Right lung (tissue), 5 donors: ENCODE measurements around the gene AGTR1. TPM values are rescaled to one million over a fixed set of nuclear protein-coding genes. Genes with fewer than 3 reads are reported as not detected.
A peak's percentile ranks its signal among the peaks of the same experiment; 100 is the strongest.
"Not testable (repeated sequence)": the region's sequence is repeated elsewhere in the genome, so short reads cannot be mapped to it uniquely, and the experiment has no call there.

ENCODE experiments used
- DNase-seq, 2 donors: peaks; one replicate each; pipeline ENCODE4 v3.0.0-alpha.2; 2013
- polyA plus RNA-seq, 5 donors: library from polyadenylated mRNA; unstranded; fragments of 120-200 nt; gene quantifications; one replicate each; pipeline versions ENCODE4 v1.2.1 to v1.2.3, GENCODE V29; 2013; ENCODE audit warnings: inconsistent platforms in 1 of 5, low replicate concordance in 1 of 5; ENCODE audit not compliant: insufficient read length in 5 of 5, insufficient read depth in 1 of 5

The AGTR1 gene
- polyA plus RNA-seq, 5 donors: 22.0 to 30.7 (median 24.1) TPM

DNA sequence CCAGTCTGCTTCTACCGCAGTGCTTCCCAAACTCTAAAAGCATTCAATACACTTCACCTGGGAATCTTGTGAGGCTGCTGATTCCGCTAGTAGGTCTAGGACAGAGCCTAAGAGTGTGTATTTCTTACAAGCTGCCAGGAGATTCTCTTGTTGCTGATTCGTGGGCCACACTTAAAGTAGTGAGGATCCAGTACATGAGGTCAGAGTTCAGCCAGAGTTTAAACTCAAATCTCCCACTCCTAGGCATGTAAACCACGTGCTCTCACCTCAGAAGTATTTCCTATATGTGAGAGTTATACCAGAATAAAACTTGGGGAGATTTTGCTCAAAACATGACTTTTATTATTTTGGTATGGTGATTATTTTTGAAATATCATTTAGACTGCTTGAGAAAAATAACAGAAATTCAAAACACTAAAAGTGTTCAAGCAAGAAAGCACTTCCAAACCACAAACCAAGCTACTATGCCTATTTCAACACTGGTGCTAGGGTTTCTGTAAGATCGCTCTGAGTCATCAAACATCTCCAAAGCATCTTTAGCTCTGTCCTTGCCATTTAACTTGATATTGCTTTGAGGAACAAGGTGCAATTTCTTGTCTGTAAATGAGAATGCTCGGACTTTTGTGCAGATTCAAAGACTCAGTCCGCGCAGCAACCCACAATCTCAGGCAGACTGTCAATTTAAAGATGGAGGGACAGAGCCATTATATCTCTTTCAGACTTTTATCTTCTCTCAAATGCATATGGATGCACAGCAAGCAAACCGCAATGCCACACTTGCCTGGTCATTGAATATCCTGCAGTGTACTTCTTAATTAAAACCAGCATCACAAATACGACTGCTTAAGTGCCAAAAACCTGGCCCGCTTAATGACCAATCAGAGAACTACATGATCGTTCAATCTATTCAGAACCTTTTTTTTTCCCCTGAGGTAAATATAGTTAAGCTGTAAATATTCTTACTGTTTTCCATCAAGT, 59.8 kb downstream of the AGTR1 start:
- DNase-seq: no peak

DNA sequence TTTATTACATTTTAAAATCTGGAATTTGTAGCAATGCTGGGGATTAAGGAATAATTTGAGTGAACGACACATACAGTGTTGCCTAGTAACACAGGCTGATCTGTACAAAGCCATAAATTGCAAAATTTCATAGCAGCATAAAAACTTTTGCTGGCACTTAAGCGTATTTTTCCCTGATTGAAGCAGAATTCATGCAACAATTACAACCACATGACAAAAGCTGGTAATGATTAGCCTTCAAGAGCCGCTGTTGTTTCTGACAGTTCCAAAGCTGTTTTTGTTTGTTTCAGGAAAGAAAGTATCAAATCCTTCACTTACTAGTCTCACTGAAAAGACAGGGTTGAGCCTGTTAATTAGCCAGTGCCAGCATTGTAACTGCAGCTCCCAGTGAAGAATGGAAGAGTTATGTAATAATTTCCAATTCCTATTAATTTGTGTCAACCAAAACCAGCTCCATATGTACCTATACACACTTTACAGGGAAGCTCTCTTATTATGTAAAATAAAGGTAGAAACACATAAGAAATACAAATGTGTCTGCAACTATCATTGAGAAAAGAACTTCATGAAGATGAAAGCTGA, 60.7 kb downstream of the AGTR1 start:
- DNase-seq: peak; percentile 60 to 66

DNA sequence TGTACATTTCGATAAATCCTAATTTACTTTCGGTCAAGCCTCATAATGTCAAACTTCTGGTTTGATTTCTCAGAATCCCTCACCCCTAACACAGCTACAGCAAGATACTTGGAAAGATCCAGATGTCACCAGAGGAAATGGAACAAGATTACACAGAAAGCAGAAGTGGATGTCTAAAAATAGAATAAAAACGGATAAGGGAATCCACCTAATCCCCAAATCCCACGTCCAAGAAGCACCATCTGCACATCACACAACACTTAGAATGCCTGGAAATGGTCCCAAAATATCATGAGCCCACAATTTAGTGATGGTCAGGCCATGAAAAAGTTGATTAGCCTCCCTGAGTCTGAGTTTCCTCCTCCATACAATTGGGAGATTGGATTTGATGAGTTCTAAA, 61.7 kb downstream of the AGTR1 start:
- DNase-seq: no peak

DNA sequence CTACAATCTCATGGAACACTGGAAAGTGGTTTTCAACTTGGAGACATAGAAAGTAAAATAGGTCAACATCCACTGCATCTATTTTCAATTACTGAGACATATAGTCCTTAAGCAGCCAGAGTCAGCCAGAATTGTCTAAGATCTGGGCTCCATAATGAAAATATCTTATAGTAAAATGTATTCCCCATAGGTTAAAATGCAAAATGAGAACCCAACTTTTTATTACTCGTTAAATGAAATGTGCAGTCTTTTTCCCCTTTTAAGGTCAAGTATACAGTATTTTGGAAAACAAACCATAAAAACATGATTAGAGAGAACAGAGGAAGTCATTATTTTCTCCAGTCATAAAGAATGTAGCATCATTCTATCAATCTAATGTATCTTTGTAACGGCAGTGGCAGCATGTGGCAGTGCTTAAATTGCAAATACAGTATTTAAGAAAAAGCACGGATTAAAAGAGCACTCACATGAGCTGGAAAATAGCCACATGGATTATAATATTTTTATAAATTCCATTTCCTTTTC, 65.5 kb downstream of the AGTR1 start:
- DNase-seq: no peak

- DNase-seq: peak; percentile 77 to 83
Observed at GRCh38 chr3:148763986-148764935, 66.6 kb downstream of the AGTR1 start.

GRCh38 chr3:148772361-148772760, 74.7 kb downstream of the AGTR1 start:
- DNase-seq: no peak

DNA sequence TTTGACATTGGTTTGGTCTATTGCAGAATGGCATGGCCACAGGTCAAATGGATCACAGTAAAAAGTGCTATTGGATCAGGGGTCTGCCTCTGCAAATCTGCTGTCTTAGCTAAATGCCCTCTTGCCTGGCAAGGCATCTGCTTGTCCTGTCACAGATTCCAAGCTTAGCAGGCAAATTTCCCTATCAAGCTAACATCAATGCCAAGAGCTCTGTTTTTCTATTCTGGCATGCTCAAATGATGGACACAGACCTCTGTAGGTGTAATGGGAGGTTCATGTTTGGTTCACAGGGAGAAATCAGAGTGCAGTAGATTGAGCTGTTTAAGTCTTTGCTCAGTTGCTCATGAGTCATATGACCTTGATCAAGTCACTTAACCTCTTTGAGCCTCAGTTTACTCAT, 75.1 kb downstream of the AGTR1 start:
- no peak for DNase-seq

- no peak for DNase-seq
Observed at GRCh38 chr3:148773805-148774204, 76.1 kb downstream of the AGTR1 start.

DNA sequence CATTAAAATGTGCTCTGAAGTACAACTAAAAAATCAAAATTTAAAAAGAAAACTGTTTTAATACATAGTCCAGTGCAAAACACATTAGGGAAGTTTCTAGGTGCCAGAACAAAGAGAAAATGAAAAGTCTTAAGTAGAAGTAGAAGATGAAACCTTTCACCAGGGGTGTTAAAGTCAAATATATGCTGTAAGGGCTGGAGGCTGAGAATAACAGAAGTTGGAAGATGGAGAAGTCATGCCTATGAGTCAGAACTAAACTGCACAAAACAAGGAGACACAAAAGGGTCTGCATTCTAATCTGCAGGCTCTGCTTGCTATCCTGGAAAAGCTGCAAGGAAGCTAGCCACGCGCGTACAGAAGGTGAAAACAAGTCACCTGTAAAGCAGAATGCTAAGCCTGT, 81.2 kb downstream of the AGTR1 start:
- no peak for DNase-seq

DNA sequence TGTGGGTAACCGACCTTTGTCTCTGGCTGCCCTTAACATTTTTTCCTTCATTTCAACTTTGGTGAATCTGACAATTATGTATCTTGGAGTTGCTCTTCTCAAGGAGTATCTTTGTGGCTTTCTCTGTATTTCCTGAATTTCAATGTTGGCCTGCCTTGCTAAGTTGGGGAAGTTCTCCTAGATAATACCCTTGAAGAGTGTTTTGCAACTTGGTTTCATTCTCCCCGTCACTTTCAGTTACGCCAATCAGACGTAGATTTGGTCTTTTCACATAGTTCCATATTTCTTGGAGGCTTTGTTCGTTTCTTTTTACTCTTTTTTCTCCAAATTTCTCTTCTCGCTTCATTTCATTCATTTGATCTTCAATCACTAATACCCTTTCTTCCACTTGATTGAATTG, 87.3 kb downstream of the AGTR1 start:
- not testable (repeated sequence) for DNase-seq

GRCh38 chr3:148786159-148786558, 88.5 kb downstream of the AGTR1 start:
- not testable (repeated sequence) for DNase-seq

- no peak for DNase-seq
Observed at GRCh38 chr3:148789146-148789545, 91.4 kb downstream of the AGTR1 start.

DNA sequence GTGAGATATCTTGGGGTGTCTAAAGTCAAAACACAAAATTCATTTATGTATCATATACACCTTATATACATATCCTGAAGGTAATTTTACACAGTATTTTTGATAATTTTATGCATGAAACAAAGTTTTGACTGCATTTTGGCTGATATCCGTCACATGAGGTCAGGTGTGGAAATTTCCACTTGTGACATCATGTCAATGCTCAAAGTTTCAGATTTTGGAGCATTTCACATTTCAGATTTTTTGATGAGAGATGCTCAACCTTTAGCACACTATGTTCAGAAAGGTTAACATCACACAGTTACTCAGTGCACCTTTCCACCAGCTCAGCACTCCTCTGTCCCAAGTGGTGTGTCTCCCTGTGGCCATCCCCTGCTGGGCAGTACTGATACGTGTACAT, 92.2 kb downstream of the AGTR1 start:
- no peak for DNase-seq

DNA sequence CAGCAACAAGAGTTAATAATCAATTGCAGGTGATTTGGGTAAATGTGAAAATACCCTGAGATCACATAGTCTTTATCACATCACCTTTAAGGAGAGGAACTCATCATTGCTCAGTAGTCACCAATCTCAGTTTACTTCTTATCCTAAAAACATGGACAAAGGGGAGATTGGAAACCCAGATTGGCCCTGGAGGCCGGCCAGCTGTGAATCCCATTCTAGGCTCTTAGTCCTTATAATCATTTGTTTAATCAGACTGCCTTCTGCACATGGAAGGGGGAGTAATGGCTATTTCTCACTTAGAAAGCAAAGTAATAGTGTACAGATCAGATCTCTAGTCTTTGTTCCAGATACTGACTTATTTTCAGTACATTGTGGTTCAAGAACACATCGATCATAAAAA, 92.7 kb downstream of the AGTR1 start:
- DNase-seq: no peak

GRCh38 chr3:148790851-148791735, 93.4 kb downstream of the AGTR1 start:
- peak in 1 of 2 donors; percentile 22 for DNase-seq

GRCh38 chr3:148791920-148792319, 94.2 kb downstream of the AGTR1 start:
- no peak for DNase-seq

GRCh38 chr3:148792516-148792915, 94.8 kb downstream of the AGTR1 start:
- no peak for DNase-seq
